OCI-LY1 (cell line): Measurements from ENCODE around the gene ABTB2.

ENCODE experiments used
- H2AFZ ChIP-seq: fragments of 200-600 bp; sonication (generic), shearing (Covaris generic); 2 replicates; pipeline ENCODE4 v1.6.0; 2014; ENCODE audit warnings: antibody characterized with exemption, mild to moderate bottlenecking, low read length
- H3F3A ChIP-seq: fragments of 200-600 bp; sonication (generic), shearing (Covaris generic); 2 replicates; pipeline ENCODE4 v1.6.0; 2014; ENCODE audit warnings: mild to moderate bottlenecking, antibody characterized with exemption, low read length, moderate library complexity; ENCODE audit not compliant: insufficient read depth
- H3K27ac ChIP-seq: fragments of 200-600 bp; sonication (generic); 2 replicates; pipeline ENCODE4 v1.5.1; 2014; ENCODE audit warnings: low read length, mixed run types, mild to moderate bottlenecking, low read depth; ENCODE audit not compliant: poor library complexity, severe bottlenecking
- H3K27me3 ChIP-seq: fragments of 200-600 bp; sonication (generic); 2 replicates; pipeline ENCODE4 v1.6.0; 2014; ENCODE audit warnings: antibody characterized with exemption, mild to moderate bottlenecking, low read length, moderate library complexity; ENCODE audit not compliant: insufficient read depth
- H3K36me3 ChIP-seq: fragments of 200-600 bp; sonication (generic); 2 replicates; pipeline ENCODE4 v1.6.1; 2014; ENCODE audit warnings: mild to moderate bottlenecking, antibody characterized with exemption, low read length, moderate library complexity, mixed read lengths; ENCODE audit not compliant: insufficient read depth
- H3K4me1 ChIP-seq: fragments of 200-600 bp; sonication (generic); 2 replicates; pipeline ENCODE4 v1.5.1; 2014; ENCODE audit warnings: mild to moderate bottlenecking, low read length, moderate library complexity; ENCODE audit not compliant: insufficient read depth, severe bottlenecking
- H3K4me2 ChIP-seq: fragments of 200-600 bp; sonication (generic), shearing (Covaris generic); 2 replicates; pipeline ENCODE4 v1.6.1; 2014; ENCODE audit warnings: low read length
- H3K4me3 ChIP-seq: fragments of 200-600 bp; sonication (generic); 2 replicates; pipeline ENCODE4 v1.5.1; 2014; ENCODE audit warnings: low read length, low read depth, mild to moderate bottlenecking, mixed read lengths; ENCODE audit not compliant: poor library complexity, severe bottlenecking
- H3K79me2 ChIP-seq: fragments of 200-600 bp; shearing (Covaris generic); 2 replicates; pipeline ENCODE4 v1.6.1; 2016; ENCODE audit warnings: mixed run types, low read length, mixed read lengths; ENCODE audit not compliant: insufficient read depth
- H3K9ac ChIP-seq: fragments of 200-600 bp; sonication (generic), shearing (Covaris generic); 2 replicates; pipeline ENCODE4 v1.6.1; 2014; ENCODE audit warnings: mild to moderate bottlenecking, low read length, mixed read lengths
- H3K9me2 ChIP-seq: fragments of 200-600 bp; sonication (generic), shearing (Covaris generic); 2 replicates; pipeline ENCODE4 v1.6.1; 2014; ENCODE audit warnings: low read depth, mild to moderate bottlenecking, low read length, mixed read lengths
- H3K9me3 ChIP-seq: fragments of 200-600 bp; shearing (Covaris generic); 2 replicates; pipeline ENCODE4 v1.6.1; 2014; ENCODE audit warnings: low read length, mixed read lengths
- H4K20me1 ChIP-seq: fragments of 200-600 bp; sonication (generic), shearing (Covaris generic); 2 replicates; pipeline ENCODE4 v1.6.0; 2016; ENCODE audit warnings: mild to moderate bottlenecking, low read length; ENCODE audit not compliant: insufficient read depth
- CTCF ChIP-seq: fragments of 200-600 bp; sonication (generic), shearing (Covaris generic); IDR thresholded peaks from 2 replicates; pipeline ENCODE4 v1.5.1; 2017; ENCODE audit warnings: mild to moderate bottlenecking, antibody characterized with exemption, low read length, moderate library complexity, mixed read lengths
- EZH2 ChIP-seq: fragments of 200-600 bp; sonication (generic), shearing (Covaris generic); IDR thresholded peaks from 2 replicates; pipeline ENCODE4 v1.8.0; 2017; ENCODE audit warnings: borderline replicate concordance, mixed run types, mild to moderate bottlenecking, antibody characterized with exemption, low read length, moderate library complexity, mixed read lengths

ABTB2 gene

GRCh38 chr11:34205326-34206035 lies 152.3 kb downstream of the ABTB2 start:
- no peak for TF ChIP-seq CTCF
- TF ChIP-seq EZH2: no peak
- Histone ChIP-seq H3F3A (no peaks in the 10 kb centered on the region), H3K9me3 (no peaks in the 10 kb centered on the region), H3K4me1 (no peaks in the 10 kb centered on the region), H3K9me2 (no peaks in the 10 kb centered on the region), H3K27ac (no peak overlapping the region), H4K20me1 (no peaks in the 10 kb centered on the region), H3K4me2 (no peak overlapping the region), H2AFZ (no peak overlapping the region), H3K9ac (no peak overlapping the region), H3K79me2 (no peaks in the 10 kb centered on the region), H3K27me3 (no peaks in the 10 kb centered on the region), H3K36me3 (no peaks in the 10 kb centered on the region), H3K4me3 (no peak overlapping the region)

- Histone ChIP-seq H3K27ac (no peak overlapping the region), H3K79me2 (no peaks in the 10 kb centered on the region), H3K4me1 (no peaks in the 10 kb centered on the region), H4K20me1 (no peaks in the 10 kb centered on the region), H3K27me3 (no peaks in the 10 kb centered on the region), H3K4me2 (no peak overlapping the region), H3F3A (no peaks in the 10 kb centered on the region), H3K4me3 (no peak overlapping the region), H3K9me2 (no peaks in the 10 kb centered on the region), H3K36me3 (no peaks in the 10 kb centered on the region), H3K9me3 (no peaks in the 10 kb centered on the region), H3K9ac (no peak overlapping the region), H2AFZ (no peak overlapping the region)
- no peak for TF ChIP-seq EZH2
- TF ChIP-seq CTCF: no peak
Measured at GRCh38 chr11:34204396-34205279, 153.2 kb downstream of the ABTB2 start.

GRCh38 chr11:34203377-34203871 lies 154.4 kb downstream of the ABTB2 start:
- Histone ChIP-seq H3K79me2 (no peaks in the 10 kb centered on the region), H3K9me3 (no peaks in the 10 kb centered on the region), H3K27ac (no peak overlapping the region), H3K36me3 (no peaks in the 10 kb centered on the region), H3K9ac (no peak overlapping the region), H3K9me2 (no peaks in the 10 kb centered on the region), H2AFZ (no peak overlapping the region), H3K4me3 (no peak overlapping the region), H3K27me3 (no peaks in the 10 kb centered on the region), H3F3A (no peaks in the 10 kb centered on the region), H3K4me2 (no peak overlapping the region), H4K20me1 (no peaks in the 10 kb centered on the region), H3K4me1 (no peaks in the 10 kb centered on the region)
- TF ChIP-seq EZH2 (no peak), CTCF (no peak)
